ENCODE measurements around the gene PAPOLA.

GRCh38 chr14:96482986-96483385 is 19.2 kb upstream of the PAPOLA start:
- no peak for TF ChIP-seq CTCF (conservative IDR thresholded peaks at IDR 0.05)
- TF ChIP-seq ZFX (IDR thresholded peaks at IDR 0.05) = no peak

Measured in C4-2B (cell line).